NCI-H2227 treated with DMSO at 0.1 percent for 48 hours (cell line): ENCODE results near the gene DNMT3A.

Source experiments
- DNase-seq: peaks from one replicate; lab custom pipeline; 2025; lab: John Stamatoyannopoulos, UW

DNMT3A gene

DNA sequence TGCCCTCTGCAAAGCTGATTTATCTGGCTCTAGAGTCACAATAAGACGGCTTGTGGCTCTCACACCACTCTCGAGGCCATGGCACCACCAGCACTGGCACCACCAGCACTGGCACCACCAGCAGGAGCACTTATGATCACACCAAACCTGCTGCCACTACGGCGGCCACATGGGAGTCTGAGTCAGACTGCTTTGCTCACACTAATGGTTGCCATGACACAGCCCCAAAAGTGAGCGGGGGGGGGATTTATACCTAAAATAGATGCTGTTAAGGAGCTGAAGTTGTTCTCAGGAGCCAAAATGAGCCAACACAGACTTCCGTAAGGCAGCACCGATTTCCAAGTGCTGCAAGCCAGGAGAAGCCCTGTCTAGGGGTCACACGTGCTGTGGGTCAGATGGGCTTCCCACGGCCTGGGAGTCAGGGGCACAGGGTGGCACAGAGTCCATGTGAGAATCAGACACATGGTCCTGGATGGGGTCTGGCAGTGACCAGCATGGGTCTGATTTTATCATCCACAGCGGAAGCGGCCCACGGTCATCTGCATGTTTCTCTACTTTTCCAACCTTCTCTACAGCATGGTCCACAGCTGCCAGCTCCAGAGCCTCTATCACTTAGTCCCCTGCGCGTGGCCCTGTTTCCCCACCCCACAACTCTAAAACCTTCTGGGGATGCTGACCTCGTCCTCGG is 16.7 kb downstream of the DNMT3A start:
- DNase-seq: no peak

DNA sequence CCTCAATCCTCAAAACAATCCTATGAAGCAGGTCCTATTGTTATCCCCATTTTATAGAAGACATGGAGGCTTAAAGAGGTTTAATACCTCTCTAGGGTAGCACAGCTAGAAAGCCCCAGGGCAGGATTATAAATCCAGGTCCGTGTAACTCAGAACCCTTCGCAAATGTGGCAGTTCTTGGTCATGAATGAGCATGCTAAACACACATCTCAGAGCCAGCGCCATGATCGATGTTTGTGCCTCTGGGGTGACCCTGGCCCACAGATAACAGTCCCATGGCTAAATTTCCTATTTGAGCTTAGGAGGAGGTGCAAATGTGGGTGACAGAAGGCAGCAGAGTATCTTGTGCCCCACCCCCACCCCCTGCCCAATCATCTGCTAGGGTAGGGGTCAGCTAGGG is 17.5 kb downstream of the DNMT3A start:
- DNase-seq: no peak

DNA sequence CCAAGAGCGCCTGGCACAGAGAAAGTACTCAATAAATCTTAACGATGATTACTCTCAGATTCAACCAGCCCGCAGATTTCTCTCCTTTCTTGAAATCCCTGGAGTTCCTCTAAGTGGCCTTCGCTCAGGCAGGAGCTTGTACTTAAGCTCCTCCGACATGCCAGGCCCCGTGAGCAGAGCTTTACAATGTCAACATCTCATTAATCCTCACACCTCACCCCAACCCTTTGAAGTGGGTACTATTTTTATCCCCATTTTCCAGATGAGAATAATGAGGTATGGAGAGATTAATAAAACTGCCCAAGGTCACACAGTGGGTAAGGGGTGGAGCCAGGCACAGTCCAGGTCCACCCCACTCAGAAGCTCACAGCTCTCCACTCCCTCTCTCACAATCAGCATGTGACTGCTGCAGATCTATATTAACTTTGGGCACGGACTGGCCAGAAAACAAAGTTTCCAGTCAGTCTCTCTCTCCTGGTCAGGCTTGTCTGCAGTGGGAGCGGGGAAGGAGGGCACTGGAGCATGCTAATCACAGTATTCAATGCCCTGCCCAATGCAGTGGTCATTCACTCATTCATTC is 18.0 kb downstream of the DNMT3A start:
- DNase-seq: no peak

DNA sequence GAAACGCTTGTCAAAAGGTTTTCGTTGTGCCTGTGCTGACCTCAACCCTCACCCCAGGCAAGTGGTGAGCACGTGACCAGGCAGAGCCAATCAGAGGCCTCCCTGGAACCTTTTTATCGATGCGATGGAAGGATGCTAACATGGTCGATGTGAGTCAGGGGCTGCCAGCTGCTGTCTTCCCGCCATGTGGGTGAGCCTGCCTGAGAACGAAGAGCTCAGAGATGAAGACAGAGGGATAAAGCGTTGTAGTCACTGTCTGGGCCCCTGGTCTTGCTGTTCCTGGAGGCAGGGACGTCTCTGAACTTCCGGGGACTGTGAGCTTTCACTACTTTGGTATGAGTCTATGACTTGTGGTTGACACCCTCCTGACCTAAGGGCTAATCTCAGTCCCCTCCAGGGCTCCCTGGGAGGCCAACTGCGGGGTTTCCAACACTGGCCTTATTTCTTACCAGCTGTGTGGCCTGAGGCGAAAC is 18.6 kb downstream of the DNMT3A start:
- DNase-seq: no peak

DNA sequence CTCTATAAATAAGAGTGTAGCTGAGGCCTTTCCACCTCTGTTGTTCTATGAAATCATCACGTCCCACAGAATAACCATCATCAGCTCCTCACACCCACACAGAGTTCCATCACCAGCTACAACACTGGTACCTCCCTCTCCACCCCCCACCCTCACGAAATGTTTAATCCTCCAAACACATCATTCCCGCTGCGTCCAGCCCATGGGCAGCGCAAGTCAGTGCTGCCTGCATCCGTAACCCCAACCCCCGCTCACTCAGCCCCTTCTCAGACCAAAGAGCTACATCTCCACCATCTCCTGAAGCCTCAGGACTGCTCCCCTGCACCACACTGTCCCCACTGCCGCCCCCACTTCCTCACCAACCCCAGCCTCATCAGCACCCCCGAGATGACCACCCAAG is 19.4 kb downstream of the DNMT3A start:
- DNase-seq: no peak

DNA sequence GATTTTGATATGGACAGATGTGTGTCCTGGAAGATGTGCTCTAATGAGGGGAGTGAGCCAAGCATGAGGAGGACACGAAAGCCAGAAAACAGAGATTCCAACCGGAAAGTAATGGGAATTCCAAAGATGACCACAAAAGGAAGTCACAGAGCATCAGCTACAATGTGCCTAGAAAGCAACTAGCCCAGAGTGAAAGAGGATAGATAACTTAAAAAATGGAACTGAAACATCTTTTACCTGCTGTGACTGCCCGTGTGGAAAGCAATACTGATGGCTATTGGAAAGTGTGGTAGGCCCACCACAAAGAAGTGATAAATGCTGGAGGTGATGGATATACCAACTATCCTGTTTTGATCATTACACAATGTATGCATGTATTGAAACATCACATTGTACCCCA is 21.6 kb downstream of the DNMT3A start:
- DNase-seq: no peak

DNA sequence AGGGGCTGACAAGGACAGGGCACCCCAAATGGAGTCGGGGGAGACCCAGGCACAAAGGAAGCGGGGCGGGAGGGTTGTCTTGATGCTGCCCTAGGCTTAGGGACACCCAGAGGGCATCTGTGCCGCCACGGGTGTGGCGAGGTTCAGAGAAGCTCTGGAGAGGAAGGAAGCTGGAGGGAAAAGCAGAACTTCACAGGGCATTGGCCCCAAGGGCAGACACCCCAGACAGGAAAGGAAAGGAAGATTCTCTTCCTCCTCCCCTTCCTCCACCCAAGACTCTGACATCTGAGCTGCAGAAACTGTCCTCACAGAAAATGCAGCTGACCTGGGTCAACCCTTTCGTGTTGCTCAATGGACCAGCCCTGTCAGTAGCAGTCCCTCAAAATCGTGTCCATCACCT is 25.6 kb downstream of the DNMT3A start:
- DNase-seq: no peak

DNA sequence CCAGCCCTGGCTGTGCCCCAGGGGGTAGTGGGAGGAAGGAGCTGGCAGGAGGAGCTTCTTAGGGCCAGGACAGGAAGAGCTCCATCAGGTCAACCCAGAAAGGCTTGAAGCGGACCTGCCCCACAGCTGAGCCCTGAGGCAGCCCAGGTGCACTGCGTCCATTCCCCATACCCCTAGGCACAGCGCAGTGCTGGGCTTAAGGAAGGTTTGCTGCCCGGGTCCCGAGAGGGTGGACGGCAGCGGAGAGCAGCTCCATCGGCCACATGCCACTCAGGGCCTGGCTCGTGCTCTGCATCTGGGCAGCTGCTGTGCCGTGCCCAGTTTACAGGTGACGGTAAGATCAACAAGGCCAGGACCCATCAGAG is 26.4 kb downstream of the DNMT3A start:
- DNase-seq: no peak

DNA sequence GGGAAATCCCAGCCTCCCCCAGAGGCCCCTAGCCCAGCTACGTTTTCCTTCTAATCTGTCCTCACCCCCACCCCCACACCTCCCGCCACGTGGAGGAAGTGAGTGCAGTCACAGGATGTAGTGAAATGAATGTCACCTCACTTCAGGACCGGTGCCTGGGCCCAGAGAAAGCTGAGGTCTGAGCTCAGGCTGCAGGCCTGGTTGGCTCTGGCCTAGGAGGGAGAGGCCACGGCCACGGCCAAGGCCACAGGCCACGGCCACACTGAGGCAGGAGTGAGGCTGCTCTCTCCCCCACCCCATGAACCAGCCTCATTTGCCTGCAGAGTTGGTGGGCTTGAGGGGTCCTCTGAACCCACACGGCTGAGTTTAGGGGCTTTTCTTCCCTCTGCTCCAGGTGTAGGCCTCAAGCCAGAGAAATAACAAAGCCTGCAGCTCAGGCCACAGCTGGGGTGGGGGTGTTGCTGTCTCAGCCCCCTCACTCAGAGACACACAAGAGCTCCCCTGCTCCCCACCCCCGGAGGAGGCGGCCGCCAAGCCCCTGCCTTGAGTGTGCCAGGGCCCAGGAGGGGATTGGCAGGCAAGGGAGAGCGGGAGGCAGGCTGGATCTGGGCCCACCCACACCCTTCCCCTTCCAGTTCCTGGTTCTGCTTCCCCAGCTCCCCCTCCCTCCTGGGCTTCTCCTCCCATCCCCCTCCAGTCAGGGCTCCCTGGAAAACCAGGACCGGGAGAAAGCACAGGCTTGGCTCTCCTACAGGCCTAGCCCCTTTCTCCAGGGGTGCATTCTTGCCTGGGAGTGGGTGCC is 27.0 kb downstream of the DNMT3A start:
- peak; percentile 71 for DNase-seq

DNA sequence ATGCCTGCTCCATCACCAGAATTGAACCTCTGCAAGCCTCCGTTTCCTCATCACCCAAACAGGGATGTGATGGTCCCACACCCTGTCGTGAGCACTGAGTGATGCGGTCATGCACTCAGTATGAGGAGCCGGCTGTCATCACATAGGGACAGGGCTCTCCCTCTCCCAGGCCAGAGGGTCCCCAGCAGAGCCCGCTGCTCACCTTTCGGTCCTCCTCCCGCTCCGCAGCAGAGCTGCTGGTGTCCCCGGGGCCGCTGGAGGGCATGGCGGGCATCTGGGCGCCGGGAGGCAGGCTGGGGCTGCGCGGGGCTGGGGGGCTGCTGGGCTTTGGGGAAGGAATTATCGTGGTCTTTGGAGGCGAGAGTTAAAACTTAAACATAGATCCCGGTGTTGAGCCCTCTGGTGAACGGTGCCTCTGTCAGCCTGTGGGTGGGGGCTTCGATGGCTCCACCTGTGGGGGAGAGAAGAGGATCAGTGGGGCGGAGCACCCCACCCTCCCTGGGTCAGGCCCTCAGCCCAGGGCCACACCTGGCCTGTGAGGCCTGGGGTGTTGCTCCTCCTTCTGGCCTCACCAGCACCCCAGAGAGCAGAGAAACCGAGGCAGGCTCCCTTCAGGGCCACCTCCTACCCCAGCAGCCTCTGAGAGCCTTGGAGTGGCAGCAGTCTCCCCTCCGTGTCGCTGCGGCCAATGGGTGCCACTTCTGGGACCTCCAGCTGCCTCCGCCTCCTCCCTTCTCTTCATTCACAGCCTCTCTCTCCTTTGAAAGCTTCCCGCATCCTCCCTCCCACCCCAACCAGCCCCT is 27.8 kb downstream of the DNMT3A start:
- no peak for DNase-seq

DNA sequence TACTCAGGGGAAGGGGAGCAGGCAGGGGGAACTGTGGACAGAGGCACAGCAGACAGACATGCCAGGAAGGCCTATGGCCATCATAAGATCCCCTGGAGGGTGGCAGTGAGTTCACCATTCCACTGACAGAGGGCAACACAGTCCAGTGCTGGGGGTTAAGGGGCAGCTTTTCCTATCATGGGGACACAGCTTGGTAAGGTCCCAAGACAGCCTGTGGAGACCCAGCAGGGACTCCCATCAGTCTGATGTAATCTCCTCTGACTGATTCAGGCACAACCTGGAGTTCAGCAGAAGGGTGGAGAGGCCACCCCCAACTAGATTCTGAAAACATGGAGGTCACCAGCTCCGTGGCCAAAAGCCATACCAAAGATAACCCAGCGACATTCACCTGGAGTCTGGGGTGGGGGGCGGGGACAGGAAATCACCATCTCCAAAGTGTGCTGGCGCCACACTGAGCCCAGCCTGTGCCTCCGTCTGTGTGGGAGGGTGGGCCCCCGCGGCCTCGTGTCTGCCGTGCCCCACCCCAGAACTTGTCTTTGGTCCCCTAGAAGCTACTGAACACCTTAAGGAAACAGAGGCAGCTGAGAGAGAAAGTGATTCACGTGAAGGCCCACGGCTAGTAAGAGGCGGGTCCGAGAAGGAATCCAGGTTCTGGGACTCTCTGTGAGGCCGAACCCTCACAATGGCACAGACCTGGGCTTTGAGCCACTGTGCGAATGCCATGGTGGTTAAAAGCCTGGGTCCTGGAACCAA is 28.6 kb downstream of the DNMT3A start:
- no peak for DNase-seq

DNA sequence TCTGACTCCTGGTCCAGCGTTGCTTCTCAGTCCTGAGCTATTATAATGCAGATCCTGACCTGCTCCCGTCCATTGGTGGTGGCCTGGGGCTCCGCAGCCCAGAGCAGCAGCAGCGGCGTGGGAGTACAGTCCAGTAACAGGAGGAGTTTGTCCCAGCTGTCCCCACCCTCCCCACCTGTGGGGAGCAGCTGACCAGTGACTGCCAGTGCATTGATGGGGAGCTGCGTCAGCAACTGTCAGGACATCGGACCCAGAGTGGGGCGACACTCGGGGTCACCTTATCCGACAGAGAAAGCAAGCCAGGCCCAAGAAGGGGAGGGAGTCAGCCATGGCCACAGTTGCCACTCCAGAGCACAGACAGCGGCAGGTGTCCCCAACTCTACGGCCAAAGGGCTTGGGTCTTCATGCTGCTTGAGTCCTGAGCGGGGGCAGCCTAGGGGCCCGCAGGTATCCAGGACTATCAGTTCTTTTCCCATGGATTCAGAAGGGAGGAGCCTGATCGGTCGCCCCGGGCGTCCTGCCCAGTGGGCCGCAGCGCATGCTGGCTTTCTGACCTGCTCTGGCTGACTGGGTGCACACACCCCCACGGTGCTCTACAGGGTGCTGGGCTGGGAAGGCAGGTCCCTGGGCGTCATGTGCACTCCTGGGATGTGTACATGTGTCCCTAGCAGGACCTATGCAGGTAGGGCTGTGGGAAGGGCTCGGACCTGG is 29.7 kb downstream of the DNMT3A start:
- DNase-seq: no peak

DNA sequence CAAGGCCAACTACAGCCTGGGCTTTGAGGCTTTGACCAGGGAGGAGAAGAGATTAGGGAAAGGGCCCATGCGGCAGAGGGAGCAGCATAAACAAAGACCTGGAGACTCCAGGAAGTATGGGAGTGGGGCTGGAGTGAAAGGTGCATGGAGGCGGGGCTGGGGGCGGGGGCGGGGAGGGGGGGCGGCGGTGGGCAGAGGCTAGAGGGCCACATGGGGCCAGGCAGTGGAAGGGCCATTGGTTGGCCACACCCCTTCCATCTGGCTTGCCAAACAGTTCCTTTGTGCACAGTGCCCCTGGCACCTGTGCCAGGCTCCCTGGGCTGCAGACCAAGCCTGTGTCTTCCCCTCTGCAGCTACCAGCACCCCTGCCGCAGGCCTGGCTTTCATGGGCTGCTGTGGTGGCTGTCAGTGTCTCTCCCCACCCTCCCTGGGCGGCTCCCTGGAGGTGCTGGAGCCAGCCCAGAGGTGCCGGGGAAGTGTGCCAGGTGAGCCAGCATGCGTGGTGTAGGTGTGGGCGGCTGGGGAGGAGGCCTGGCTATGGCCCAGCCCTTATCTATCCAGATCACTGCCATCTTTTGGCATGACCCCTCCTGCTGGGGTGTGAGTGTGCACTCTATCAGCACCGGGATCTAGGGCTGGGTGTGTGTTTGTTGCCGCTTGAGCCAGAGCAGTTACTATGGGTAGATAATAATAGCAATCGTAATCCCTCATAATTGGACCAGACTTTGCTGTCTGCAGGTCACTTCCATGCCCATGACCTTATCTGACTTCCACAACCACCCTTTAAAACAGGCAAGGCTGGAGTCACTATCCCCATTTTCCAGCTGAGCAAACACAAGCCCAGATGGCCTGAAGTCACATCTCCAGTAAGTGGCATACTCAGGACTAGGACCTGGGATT is 30.5 kb downstream of the DNMT3A start:
- peak; percentile 32 for DNase-seq

DNA sequence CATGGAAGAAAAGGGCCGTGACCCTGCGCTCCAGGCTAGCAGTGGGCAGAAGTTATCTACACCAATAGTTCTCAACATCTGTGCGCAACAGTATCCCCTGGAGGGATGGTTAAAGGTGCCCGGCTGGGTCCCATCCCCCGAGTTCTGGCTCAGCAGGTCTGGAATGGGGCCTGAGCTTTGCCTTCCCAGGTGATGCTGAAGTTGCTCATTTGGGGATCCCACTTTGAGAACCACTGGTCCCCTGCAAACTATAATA is 31.1 kb downstream of the DNMT3A start:
- DNase-seq: no peak

DNA sequence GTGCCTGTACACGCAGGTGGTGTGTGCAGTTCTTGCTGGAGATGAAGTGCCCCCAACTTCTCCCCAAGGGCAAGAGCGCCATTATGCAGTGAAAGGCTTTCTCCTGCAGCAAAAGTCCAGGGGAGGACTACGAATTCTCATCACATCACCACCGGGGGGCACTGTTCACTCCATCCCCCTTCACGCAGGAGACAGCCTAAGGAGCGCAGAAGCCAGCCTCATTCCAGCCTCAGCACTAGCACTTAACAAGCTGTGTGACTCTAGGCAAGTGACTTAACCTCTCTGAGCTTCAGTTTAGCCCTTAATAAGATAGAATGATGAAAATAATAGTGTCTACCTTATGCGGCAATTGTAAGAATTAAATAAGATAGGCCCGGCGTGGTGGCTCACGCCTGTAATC is 32.3 kb downstream of the DNMT3A start:
- DNase-seq: peak; percentile 43

DNA sequence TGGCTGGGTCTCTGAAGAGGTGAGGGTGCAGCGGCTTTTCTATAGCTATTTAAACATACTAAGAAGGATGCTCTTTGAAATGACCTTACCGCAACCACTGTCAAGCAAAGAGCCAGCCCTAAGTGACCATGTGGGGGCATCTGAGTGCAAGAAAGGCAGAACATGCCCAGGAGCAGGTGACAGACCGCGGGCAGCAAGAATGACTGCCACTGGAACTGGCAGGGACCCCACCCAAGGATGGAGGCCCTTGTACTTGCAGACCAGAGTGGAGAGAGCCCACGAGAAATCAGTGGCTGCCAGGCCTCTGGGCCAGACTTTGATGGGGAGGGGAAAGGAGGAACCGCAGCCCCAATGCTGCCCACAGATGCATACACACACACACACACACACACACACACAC is 33.1 kb downstream of the DNMT3A start:
- no peak for DNase-seq

DNA sequence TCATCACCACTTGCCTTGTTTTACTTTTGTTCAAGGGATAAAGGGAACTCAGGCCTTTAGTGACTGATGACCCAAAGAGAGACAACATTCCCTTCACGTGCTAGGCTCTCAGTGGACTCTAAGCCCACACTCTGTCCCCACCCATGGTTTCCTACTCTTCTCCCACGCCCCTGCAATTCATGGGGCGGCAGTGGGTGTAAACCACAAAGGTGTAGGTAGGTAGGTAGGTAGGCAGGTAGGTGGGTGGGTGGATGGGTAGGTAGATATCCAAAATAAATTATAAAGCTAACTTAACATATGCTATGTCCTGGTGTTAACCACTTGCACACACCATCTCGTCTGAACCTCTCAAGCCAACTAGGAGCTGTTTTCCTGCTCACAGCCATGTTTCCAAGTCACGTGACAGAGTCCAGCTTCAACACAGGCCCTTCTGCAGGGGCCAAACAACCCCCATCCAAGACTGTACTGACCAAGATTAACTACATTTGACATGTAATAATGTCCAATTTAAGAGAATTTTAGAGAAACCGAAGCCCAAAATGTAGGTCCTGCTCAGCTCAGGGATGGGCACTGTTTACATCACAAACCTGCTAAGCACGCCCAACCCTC is 33.7 kb downstream of the DNMT3A start:
- DNase-seq: no peak

DNA sequence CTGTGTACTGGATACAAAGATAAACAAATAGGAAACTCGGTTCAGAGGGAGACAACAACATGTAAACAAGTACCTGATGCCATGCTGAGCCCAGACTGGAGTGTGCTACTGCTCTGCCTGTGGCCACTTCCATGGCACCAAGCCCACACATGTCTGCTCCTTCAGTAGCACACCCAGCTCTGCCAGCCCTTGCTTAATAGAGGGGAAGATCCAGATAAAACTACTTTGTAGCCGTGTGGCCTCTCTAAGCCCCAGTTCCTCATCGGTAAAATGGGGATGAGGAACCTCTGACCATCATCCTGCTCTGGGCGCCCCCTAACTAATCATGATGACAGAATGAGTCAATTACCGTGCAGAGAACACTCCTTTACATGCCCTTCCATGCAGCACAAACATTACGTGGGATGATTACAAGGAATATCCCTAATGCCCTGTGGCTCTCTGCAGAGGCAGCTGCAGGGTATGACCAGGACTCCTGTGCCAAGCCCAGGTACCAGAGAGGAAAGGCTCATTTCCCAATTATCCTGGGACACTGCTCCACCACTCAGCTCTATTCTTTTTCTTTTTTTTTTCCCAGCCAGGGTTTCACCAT is 34.9 kb downstream of the DNMT3A start:
- no peak for DNase-seq

DNA sequence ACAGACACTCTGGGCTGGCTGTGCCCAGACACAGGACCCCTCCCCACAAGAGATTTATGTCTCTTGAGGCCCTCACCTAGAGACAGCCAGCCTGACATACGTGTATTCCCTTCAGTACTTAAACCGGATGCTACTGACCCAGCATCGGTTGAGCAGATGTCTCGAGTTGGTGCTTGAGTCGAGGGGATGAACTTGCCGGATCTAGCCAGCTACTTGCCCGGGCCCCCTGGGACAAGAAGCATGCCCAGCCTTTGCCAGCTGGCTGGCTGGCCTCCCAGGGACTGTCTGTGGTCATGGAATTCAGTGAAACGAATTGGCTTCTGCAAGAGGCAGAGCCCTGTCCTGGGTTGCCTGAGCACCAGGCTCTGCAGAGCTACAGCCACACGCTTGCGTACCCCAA is 36.0 kb downstream of the DNMT3A start:
- DNase-seq: no peak
